ENCODE data around the gene TANK.

DNA sequence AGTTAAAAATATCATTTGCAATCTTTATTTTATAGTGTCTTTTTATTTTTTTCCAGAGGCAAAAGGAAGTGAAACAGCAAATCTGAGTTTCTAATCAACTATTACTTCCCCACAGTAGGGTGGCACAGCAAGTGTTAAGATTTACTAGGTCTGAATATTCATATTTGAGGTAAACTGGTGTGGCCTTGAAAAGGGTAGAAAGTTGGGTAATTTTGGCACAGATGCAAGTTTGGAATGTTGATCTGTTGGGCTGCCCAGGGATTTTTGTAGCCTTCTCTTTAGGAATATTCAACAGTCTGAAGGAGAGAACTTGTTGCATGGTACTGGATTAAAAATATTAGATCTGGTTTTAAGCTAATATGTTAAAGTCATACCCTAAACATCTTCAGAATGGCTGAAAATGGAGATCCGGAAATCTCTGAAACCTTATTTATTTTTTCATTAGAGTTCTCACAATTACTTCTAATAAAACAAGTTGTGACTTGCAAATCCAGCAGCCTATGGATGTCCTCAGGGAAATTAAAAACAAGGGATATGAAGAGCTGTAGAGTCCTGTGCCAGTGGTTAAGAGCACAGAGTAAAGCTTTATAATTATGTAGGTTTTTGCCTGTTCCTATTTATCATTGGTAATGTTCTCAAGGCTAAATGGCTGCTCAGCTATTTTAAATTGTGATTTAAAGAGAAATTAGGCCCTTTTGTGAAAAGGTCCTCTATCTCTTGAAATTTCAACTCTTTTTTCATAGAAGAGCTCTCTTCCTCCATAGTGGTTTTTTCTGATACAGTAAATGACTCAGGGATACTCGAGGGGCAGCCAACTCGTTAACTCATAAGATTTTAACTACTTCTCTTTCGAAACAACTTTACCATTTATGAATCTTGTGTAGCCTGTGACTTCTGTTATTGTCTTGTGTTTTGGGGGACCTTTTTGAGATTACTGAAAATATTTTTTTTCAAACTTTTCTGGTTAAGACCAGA, 11.0 kb downstream of the TANK start:
- TF ChIP-seq GATA2 (IDR thresholded peaks at IDR 0.05; ENCODE audit: low read depth, low read length), result no peak
- no peak for TF ChIP-seq GATA3 (IDR thresholded peaks at IDR 0.05; ENCODE audit: low read depth, low read length)

Measured in SH-SY5Y (cell line).